Measurements from ENCODE around the gene THAP4.

The THAP4 gene, protein sequence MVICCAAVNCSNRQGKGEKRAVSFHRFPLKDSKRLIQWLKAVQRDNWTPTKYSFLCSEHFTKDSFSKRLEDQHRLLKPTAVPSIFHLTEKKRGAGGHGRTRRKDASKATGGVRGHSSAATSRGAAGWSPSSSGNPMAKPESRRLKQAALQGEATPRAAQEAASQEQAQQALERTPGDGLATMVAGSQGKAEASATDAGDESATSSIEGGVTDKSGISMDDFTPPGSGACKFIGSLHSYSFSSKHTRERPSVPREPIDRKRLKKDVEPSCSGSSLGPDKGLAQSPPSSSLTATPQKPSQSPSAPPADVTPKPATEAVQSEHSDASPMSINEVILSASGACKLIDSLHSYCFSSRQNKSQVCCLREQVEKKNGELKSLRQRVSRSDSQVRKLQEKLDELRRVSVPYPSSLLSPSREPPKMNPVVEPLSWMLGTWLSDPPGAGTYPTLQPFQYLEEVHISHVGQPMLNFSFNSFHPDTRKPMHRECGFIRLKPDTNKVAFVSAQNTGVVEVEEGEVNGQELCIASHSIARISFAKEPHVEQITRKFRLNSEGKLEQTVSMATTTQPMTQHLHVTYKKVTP

GRCh38 chr2:241637018-241637794 lies at the start of gene THAP4, which contains the start of gene ATG4B:
THAP4 (minus strand) TSS chr2:241637158; CDS start chr2:241637017, 141 bp downstream.
ATG4B (plus strand) TSS chr2:241637693; CDS start chr2:241637715, 22 bp downstream.
- peak; percentile 78 for DNase-seq

DNA sequence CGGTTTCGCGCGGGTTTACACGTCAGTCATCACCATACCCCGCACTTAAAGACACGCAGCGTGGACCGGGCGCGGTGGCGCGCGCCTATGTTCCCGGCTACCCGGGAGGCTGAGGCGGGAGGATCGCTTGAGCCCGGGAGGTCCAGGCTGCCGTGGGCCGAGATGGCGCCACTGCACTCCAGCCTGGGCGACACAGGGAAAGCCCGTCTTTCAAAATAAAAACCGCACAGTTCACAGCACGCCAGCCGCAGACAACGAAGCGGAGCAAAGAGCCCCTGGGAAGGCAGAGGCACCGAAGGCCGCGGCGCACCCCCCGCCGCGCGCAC lies 49.3 kb upstream of the THAP4 start:
- no peak for DNase-seq

- DNase-seq, result no peak
These were observed 44.1 kb upstream of the THAP4 start for GRCh38 chr2:241680827-241681599.

- no peak for DNase-seq
These were observed 43.1 kb upstream of the THAP4 start for GRCh38 chr2:241680044-241680443.

GRCh38 chr2:241678784-241679540 lies 42.0 kb upstream of the THAP4 start:
- no peak for DNase-seq

GRCh38 chr2:241678307-241678706 lies 41.3 kb upstream of the THAP4 start:
- DNase-seq, result no peak

- no peak for DNase-seq
These were observed 40.4 kb upstream of the THAP4 start for GRCh38 chr2:241677392-241677791.

DNA sequence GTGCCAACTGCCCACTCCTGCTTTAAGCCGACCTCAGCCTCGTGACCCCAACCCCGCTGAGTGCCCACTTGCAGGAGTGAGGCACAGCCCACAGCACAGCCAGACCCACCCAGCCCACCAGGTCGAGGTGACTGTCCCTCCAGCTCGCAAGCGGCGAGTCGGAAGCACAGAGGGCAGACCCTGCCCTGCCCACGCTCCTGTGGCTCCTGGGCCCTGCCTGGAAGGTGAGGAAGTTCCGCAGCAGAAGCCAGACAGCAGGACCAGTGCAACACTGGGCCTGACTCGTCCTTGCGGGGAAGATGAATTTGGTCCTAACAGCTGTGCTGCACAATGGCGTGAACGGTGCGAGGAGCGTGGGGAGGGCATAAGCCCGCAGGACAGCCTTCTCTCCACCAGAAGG lies 39.7 kb upstream of the THAP4 start:
- no peak for DNase-seq

DNA sequence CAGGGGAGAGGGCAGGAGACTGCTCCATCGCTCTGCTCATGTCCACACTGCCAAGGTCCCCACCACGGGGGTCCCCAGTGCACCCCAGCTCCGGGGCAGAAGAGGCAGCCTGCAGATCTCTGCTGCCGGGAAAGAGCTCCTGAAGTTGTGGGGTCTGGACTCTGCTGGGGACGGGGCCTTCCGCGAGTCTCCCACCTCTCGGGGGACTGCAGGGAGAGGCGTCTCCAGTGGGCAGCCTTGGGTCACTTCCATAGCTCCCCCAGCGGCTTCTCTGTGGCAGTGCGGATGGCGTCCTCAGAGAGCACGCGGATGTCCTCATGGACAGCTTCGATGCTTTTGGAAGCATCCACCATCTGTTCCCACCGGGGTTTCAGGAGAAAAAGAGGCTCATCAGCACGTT lies 38.9 kb upstream of the THAP4 start:
- no peak for DNase-seq

GRCh38 chr2:241673797-241674725 lies 37.1 kb upstream of the THAP4 start:
- DNase-seq, result no peak

DNA sequence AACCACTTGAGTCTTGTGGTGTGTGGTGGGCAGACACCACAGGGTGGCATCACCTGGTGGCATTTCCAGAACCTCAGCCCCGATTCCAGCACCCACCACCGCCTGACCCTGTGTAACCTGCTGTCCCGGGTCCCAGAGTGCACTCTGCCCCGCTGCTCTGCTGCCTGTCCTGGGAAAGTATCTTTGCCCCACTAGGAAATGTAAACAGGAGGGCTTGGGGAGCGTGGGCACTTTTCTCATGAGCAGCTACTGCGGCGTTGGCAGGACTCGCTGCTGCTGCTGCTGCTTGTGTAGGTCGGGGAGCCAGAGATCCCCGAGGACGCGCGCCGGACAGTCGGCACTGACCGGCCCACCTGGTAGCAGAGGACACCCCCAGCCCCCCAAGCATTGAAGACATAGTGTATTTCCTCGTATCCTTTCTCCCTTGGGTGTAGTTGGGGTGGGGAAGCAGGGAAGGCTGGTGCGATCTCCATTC lies 36.3 kb upstream of the THAP4 start:
- DNase-seq, result no peak

- no peak for DNase-seq
These were observed 35.6 kb upstream of the THAP4 start for GRCh38 chr2:241672243-241673188.

DNA sequence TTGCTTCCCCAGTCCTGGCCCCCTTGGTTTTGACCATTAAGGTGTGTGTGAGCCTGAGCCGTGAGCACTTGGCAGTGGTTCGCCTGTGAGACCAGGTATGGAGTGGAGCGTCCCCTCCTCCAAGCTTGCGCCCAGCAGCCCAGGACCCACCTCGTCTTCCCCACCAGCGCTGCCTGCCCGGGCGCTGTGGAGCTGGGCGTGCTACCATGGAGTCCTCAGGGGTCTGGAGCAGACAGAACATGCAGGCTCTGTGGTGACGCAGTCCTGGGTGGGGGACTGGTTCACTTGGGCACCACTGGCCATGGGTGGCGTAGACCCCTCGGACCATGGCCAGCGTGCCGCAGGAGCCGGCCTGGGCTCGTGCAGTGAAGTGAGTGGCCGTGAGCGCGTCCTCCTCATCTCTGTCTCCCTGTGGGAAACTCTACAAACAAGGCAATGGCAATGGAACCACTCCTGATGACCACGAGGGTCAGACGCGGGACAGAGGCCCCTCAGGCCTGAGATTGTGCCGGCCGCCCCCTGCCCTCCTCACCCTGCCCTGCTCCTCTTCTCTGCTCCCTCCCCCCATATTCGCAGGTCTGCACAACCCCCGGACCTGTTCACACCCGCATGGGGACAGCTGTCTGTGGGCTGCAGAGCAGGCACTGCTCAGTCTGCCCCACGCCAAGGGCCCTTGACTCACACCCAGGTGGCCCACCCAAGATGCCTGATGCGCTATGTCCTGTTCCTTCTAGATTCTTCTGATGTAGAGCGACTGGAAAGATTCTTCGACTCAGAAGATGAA lies 34.7 kb upstream of the THAP4 start:
- DNase-seq, result no peak

- no peak for DNase-seq
These were observed 33.6 kb upstream of the THAP4 start for GRCh38 chr2:241670333-241671110.

GRCh38 chr2:241668839-241669238 lies 31.9 kb upstream of the THAP4 start:
- no peak for DNase-seq

GRCh38 chr2:241668354-241668753 lies 31.4 kb upstream of the THAP4 start:
- DNase-seq, result no peak

GRCh38 chr2:241666627-241667400 lies 29.9 kb upstream of the THAP4 start:
- no peak for DNase-seq

Measured in CD4-positive, alpha-beta T cell treated with Interleukin-12 subunit alpha and Interleukin-12 subunit beta, for 1 hour (primary cell).